C4-2B (cell line): ENCODE measurements around the gene RNF148.

Experiments
- H3K27ac ChIP-seq: fragments of 450-650 bp; 2 replicates; pipeline ENCODE4 v1.5.1; 2017
- CTCF ChIP-seq: fragments of 450-650 bp; conservative IDR thresholded peaks from 2 replicates; pipeline ENCODE4 v1.5.1; 2017; ENCODE audit warnings: mild to moderate bottlenecking
- ZFX ChIP-seq: fragments of 450-650 bp; IDR thresholded peaks from 2 replicates; pipeline ENCODE4 v1.6.1; 2017

Gene RNF148

GRCh38 chr7:122710916-122711315, 8.2 kb upstream of the RNF148 start:
- TF ChIP-seq ZFX (no peak), CTCF (no peak)

DNA sequence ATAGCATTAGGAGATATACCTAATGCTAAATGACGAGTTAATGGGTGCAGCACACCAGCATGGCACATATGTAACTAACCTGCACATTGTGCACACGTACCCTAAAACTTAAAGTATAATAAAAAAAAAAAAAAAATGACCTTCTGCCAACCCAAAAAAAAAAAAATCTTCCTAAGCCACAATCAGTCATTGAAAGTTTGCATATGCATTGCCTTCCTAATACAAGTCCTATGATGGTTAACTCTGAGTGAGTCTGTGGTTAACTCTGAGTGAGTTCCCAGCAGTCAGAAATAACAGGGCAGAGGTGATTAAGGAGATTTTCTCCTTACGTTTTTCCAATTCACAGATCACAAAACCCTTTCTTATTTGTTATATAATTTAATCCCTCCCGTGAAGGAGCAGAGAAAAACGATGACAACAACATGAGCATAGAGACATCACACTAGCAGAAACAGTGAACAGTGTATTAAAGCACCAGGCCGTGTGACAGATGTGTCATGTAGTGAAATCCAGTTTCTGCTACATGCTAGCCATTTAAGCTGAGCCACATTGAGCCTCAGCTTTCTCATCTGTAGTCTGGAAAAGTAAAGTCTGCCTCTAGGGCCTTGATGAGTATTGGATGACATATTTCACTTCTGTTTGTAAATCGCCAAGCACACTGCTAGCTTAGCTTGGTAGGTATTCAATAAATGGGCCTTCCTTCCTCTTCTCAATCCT, 7.4 kb upstream of the RNF148 start:
- H3K27ac ChIP-seq = no peak overlapping the region
- TF ChIP-seq ZFX (no peak), CTCF (no peak)

More at GRCh38 chr7:122710916-122711315, 8.2 kb upstream of the RNF148 start:
- no peak overlapping the region for H3K27ac ChIP-seq

DNA sequence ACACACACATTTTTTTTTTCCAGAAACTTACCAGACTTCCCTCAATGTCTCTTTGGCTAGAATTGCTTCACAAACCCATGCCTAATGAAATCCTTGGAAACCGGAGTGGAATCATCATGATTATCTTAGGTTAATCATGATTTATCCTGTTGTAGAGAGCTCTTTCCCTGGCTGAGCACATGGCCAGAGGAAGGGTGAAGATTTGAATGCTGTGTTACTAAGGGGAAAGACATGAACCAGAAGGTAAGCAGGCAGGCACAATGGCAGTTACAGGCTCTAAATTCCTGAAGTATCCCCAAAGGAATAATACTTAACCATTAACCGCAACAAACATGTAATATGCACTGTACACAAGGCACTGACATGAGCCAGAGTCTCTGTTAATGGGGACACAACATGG, 4.1 kb upstream of the RNF148 start:
- H3K27ac ChIP-seq = no peak overlapping the region
- no peak for TF ChIP-seq CTCF
- TF ChIP-seq ZFX = no peak

GRCh38 chr7:122699017-122699416, 3.7 kb downstream of the RNF148 start, which contains the start of gene RNF133:
TSS of gene RNF133 (minus strand) at chr7:122699117. CDS start at chr7:122698918, 199 bp downstream.
- H3K27ac ChIP-seq = no peak within 1 kb of the TSS
- TF ChIP-seq CTCF (no peak), ZFX (no peak)

DNA sequence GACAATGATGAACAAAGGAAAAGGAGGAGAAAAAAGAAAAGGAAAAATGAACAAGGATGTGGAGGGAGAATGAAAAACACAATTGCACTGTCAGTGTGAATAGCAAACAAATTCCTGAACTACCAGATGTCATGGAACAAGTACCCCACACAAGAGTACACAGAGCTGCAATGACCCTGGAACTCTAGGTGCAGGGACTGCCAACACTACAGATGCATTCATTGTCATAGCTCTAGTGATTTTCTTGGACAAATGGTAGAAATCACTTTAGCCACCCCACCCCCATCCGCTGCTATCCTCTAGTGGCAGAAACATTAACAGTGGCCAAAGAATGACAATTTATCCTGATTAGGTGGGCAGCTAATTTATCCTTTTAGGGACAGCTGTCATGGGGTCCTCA, 6.9 kb downstream of the RNF148 start:
- TF ChIP-seq ZFX (no peak), CTCF (no peak)
- H3K27ac ChIP-seq = no peak overlapping the region

GRCh38 chr7:122694697-122695096, 8.0 kb downstream of the RNF148 start:
- no peak overlapping the region for H3K27ac ChIP-seq
- no peak for TF ChIP-seq ZFX
- no peak for TF ChIP-seq CTCF

- TF ChIP-seq ZFX (no peak), CTCF (no peak)
- no peak overlapping the region for H3K27ac ChIP-seq
Observed at GRCh38 chr7:122692769-122693309, 9.9 kb downstream of the RNF148 start.
